Measurements from ENCODE around the gene PSG11.
"Not testable (repeated sequence)": the region's sequence is repeated elsewhere in the genome, so short reads cannot be mapped to it uniquely, and the experiment has no call there.

Gene PSG11

DNA sequence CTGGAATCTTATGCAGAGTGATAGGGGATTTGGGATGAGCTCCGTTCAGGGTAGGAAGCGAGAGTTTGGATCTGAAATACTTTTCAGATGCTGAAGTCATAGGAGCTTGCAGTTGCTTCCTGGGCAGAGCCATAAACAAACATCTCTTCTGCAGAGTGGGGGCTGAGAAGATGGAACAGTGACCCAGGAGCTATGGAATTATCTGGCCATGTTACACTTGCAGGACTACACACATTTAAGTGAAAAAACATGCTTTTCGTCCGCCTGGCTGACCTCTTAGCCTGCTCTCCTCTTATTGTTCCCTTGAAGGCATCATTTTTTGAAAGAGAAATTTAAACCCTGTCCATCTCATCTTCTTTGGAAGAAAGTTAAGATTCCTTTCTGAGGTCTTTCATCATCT lies 40.7 kb downstream of the PSG11 start:
- DNase-seq, result no peak

- DNase-seq, result not testable (repeated sequence)
Measured at GRCh38 chr19:42982111-42982510, 44.2 kb downstream of the PSG11 start.

DNA sequence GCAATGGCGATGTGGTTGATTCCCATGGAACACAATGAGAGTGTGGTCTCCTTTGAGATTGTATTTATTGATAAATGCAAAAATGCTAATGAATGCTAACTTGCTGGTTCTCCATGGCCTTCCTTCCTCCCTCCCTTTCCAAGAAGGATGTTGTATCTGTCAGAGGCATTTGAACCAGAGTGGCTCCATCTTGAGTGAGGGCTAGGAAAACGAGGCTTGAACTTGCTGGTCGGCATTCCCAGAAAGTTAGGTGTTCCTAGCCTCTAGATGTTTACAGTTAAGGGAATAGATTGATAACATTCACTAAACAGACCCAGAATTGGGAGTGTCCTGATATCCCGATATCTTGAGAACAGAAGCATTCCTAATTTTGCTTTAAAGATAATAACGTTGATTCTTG lies 54.8 kb downstream of the PSG11 start:
- DNase-seq, result not testable (repeated sequence)

GRCh38 chr19:42965176-42965575 lies 61.1 kb downstream of the PSG11 start:
- DNase-seq, result no peak

DNA sequence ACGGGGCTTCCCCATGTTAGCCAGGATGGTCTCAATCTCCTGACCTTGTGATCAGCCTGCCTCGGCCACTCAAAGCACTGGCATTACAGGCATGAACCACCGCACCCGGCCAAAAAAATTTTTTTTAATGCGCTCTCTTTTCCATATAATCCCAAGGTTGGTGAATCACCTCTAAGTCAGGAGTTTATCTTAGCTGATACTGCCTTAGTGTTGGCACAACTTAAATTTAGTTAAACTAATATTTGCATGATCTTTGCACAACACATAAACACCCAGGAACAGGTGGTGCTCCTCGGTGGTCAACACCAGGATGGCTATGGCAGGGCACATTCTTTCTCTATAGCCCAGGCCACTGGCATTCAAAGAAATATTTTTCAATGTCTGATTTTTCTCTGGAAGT lies 65.2 kb downstream of the PSG11 start:
- DNase-seq, result no peak
